ENCODE measurements around the gene C2orf92.

GRCh38 chr2:97691166-97691565, 21.7 kb downstream of the C2orf92 start:
- TF ChIP-seq CTCF (IDR thresholded peaks at IDR 0.05): no peak
- TF ChIP-seq CHD4 (IDR thresholded peaks at IDR 0.05; ENCODE audit: borderline replicate concordance): no peak
- no peak for TF ChIP-seq RNF2 (IDR thresholded peaks at IDR 0.05; ENCODE audit: borderline replicate concordance, low read depth)
- TF ChIP-seq JUNB (IDR thresholded peaks at IDR 0.05): no peak
- no peak for TF ChIP-seq CEBPB (IDR thresholded peaks at IDR 0.05)
- no peak for TF ChIP-seq MAFK (IDR thresholded peaks at IDR 0.05; ENCODE audit: partially characterized antibody)
- TF ChIP-seq SREBF2 (IDR thresholded peaks at IDR 0.05): no peak
- TF ChIP-seq HOXB13 (CRISPR knock-in tag; IDR thresholded peaks at IDR 0.05; ENCODE audit: low read depth): no peak
- TF ChIP-seq POLR2A (IDR thresholded peaks at IDR 0.05; ENCODE audit: low read length): no peak
- no peak for TF ChIP-seq CHD2 (IDR thresholded peaks at IDR 0.05; ENCODE audit: low read length, partially characterized antibody)
- TF ChIP-seq BHLHE40 (IDR thresholded peaks at IDR 0.05; ENCODE audit: low read depth, low read length): no peak
